Panc1 (cell line): Measurements from ENCODE around the gene CSF1. TPM values are rescaled to one million over a fixed set of nuclear protein-coding genes. Genes with fewer than 3 reads are reported as not detected.
A peak's percentile ranks its signal among the peaks of the same experiment; 100 is the strongest.

Experiments
- ATAC-seq: fragments of 200-7000 bp; cut with Tn5 transposase; 2 replicates; pipeline ENCODE4 v1.9.1; 2020; ENCODE audit warnings: mild to moderate bottlenecking, moderate library complexity
- BruUV-seq: library from RNA; stranded (reverse); fragments of 400-500 nt; replicated peaks from 2 replicates; lab custom pipeline; 2021; lab: Mats Ljungman, UMichigan
- CTCF ChIA-PET: fragments of 300-600 bp; sonication (Branson Sonifier 250); formaldehyde crosslinking; loops from one replicate; lab custom pipeline; 2022; ENCODE audit warnings: antibody characterized with exemption; lab: Charles Lee
- POLR2A ChIA-PET: fragments of 300-600 bp; sonication (Branson Sonifier 250); formaldehyde crosslinking; loops from one replicate; lab custom pipeline; 2022; ENCODE audit warnings: antibody characterized with exemption; lab: Charles Lee
- DNase-seq: peaks from one replicate; pipeline ENCODE4 v3.0.0-alpha.2; 2010; ENCODE audit warnings: low read depth, low spot score
- H3K27ac ChIP-seq: 2 replicates; pipeline ENCODE4 v1.5.1; 2011; ENCODE audit warnings: mild to moderate bottlenecking, low read length, inconsistent platforms
- H3K27me3 ChIP-seq: fragments of 200-500 bp; sonication (Bioruptor generic); 2 replicates; pipeline ENCODE4 v1.6.0; 2014; ENCODE audit warnings: low read length, inconsistent platforms; ENCODE audit not compliant: control insufficient read depth, insufficient read depth
- H3K36me3 ChIP-seq: fragments of 200-500 bp; sonication (Bioruptor generic); 2 replicates; pipeline ENCODE4 v1.5.1; 2014; ENCODE audit warnings: inconsistent platforms, mild to moderate bottlenecking, low read length, moderate library complexity; ENCODE audit not compliant: control insufficient read depth, insufficient read depth
- H3K4me1 ChIP-seq: 2 replicates; pipeline ENCODE4 v1.5.1; 2011; ENCODE audit warnings: inconsistent platforms, mild to moderate bottlenecking, low read length, moderate library complexity; ENCODE audit not compliant: control insufficient read depth, insufficient read depth
- H3K4me3 ChIP-seq, 2 experiments: 2 replicates each; pipeline ENCODE4 v1.5.1; 2011 to 2012; ENCODE audit warnings: low read depth in 2 of 2, low read length in 2 of 2, mild to moderate bottlenecking in 2 of 2, inconsistent platforms in 1 of 2, moderate library complexity in 1 of 2
- H3K9me3 ChIP-seq: fragments of 200-500 bp; sonication (Bioruptor generic); 2 replicates; pipeline ENCODE4 v1.5.1; 2014; ENCODE audit warnings: low read depth, mild to moderate bottlenecking, inconsistent platforms, low read length, moderate library complexity; ENCODE audit not compliant: control insufficient read depth, insufficient read depth
- CTCF ChIP-seq: fragments of 450-650 bp; IDR thresholded peaks from 2 replicates; pipeline ENCODE4 v1.5.1; 2017; ENCODE audit warnings: mild to moderate bottlenecking
- POLR2AphosphoS5 ChIP-seq: IDR thresholded peaks from 2 replicates; pipeline ENCODE4 v1.6.1; 2012; ENCODE audit warnings: mild to moderate bottlenecking, low read depth, low read length, moderate library complexity
- REST ChIP-seq, 2 experiments: IDR thresholded peaks; 2 replicates each; pipeline ENCODE4 v1.6.1; 2011 to 2012; ENCODE audit warnings: low read depth in 2 of 2, control low read depth in 1 of 2, low read length in 1 of 2, mild to moderate bottlenecking in 1 of 2, moderate library complexity in 1 of 2; ENCODE audit not compliant: insufficient read depth in 1 of 2
- SIN3A ChIP-seq: IDR thresholded peaks from 2 replicates; pipeline ENCODE4 v1.6.1; 2012; ENCODE audit warnings: low read depth, mild to moderate bottlenecking, low read length, moderate library complexity, borderline replicate concordance; ENCODE audit not compliant: insufficient read depth
- TCF7L2 ChIP-seq: IDR thresholded peaks from 2 replicates; pipeline ENCODE4 v1.6.1; 2011; ENCODE audit warnings: mild to moderate bottlenecking, low read depth, low read length, inconsistent platforms
- in situ Hi-C: cut with HindIII; loops from 2 replicates; pipeline ENCODE4 v1.10.0; 2016; ENCODE audit warnings: low sequenced_read_pairs, low pct_unique_long_range_greater_than_20kb
- intact Hi-C: fragments of 100-400 bp; cut with micrococcal nuclease; formaldehyde crosslinking; loops from one replicate; pipeline ENCODE4 v1.10.0; 2022; ENCODE audit not compliant: unreplicated experiment
- total RNA-seq: library from RNA; stranded (reverse); gene quantifications from one replicate; pipeline ENCODE4 v1.2.1, GENCODE V29; 2021; ENCODE audit not compliant: unreplicated experiment

Gene CSF1
- total RNA-seq, 1 experiment from 2014 or later: 217 TPM

- H3K36me3 ChIP-seq: no peaks in the 10 kb centered on the region; the same call in 1 of the 2 replicates
- peak overlapping the region; percentile 97 for H3K27ac ChIP-seq
- no peak for TF ChIP-seq CTCF
- no peak; the same call in 1 of the 2 replicates for TF ChIP-seq POLR2AphosphoS5
- TF ChIP-seq TCF7L2: no peak
- no peak for TF ChIP-seq SIN3A
- TF ChIP-seq REST (IDR thresholded peaks at IDR 0.05; ENCODE audit: insufficient read depth in 1 of 2, low read depth in 2 of 2, low read length in 1 of 2): no peak
- ATAC-seq (0 out of 2 replicates have a peak, but pooled peaks have one; percentile 4), DNase-seq (no peak)
- in situ Hi-C loops: no loop called here
- H3K4me1 ChIP-seq: peaks cover 88% of the 10 kb centered on the region
- ChIA-PET CTCF (no interaction called here), POLR2A (no interaction called here)
- intact Hi-C loops: no loop called here
- no TSS peak for BruUV-seq
- H3K9me3 ChIP-seq: no peaks in the 10 kb centered on the region
- no peaks in the 10 kb centered on the region for H3K27me3 ChIP-seq
- no peak overlapping the region for H3K4me3 ChIP-seq
These were observed 18.0 kb downstream of the CSF1 start for GRCh38 chr1:109928591-109929111.

- in situ Hi-C loops: no loop called here
- no peaks in the 10 kb centered on the region; the same call in 1 of the 2 replicates for H3K36me3 ChIP-seq
- 0 out of 2 replicates have a peak, but pooled peaks have one; percentile 1 for ATAC-seq
- H3K27me3 ChIP-seq: no peaks in the 10 kb centered on the region
- POLR2A ChIA-PET: no interaction called here
- no peak for DNase-seq
- peak overlapping the region; percentile 97 for H3K27ac ChIP-seq
- intact Hi-C loops: no loop called here
- CTCF ChIA-PET: no interaction called here
- no peak overlapping the region for H3K4me3 ChIP-seq
- TF ChIP-seq SIN3A (no peak), CTCF (no peak), POLR2AphosphoS5 (no peak), REST (IDR thresholded peaks at IDR 0.05; ENCODE audit: insufficient read depth in 1 of 2, low read depth in 2 of 2, low read length in 1 of 2) (no peak), TCF7L2 (no peak)
- no peaks in the 10 kb centered on the region for H3K9me3 ChIP-seq
- BruUV-seq: no TSS peak
- H3K4me1 ChIP-seq: peaks cover 88% of the 10 kb centered on the region
These were observed 18.5 kb downstream of the CSF1 start for GRCh38 chr1:109929170-109929569.
